ENCODE results near the gene RTN4R.
"Not testable (repeated sequence)": the region's sequence is repeated elsewhere in the genome, so short reads cannot be mapped to it uniquely, and the experiment has no call there.

RTN4R gene

DNA sequence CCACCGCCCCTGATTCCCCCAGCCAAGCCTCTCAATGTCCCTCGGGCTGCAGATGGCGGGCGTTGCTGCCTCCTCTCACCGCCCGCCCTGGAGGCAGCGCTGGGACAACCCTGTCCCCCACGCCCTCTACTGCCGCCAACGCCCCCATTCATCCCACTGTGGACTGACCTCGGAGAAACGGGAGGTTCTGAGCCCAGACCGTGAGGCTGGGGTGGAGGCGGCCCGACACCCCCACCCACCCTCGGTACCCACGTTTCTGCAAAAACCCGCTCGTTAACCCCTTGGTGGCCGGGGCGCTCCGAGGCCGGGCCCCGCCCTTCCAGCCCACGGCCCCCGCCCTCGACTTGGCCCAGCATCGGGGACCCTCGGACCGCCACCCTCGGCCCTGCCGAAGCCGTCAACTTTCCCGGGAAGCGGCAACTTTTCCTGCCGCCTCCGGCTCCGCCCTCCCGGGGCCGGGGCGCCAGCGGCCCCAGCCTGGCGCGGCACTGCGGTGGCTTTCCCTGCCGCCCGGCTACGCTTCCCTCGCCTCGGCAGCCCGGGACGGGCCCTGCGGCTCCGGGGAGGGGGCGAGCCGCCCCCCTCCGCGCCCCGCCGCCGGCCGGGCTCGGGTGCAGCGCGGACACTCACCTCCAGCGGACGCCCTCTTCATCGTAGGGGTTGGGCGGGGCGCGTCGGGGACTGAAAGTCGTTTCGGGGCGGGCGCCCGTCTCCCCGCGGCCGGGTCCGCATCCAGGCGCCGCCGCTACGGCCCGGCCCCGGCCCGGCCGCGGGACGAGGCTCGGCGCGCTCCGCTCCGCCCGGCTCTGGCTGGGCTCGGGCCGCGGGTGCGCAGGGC, 458 bp downstream of the RTN4R start:
- H3K4me3 ChIP-seq (ENCODE audit: low read depth in 1 of 2, low read length in 1 of 2), result peak overlapping the region; percentile 32 to 43
- H3K4me1 ChIP-seq (ENCODE audit: control insufficient read depth in 1 of 2, insufficient read depth in 1 of 2, low read depth in 1 of 2, low read length in 1 of 2), result peaks cover 13 to 14% of the 10 kb centered on the region in 2 experiments
- H3K27ac ChIP-seq, result no peak overlapping the region
- H3K27me3 ChIP-seq, result peaks cover 14% of the 10 kb centered on the region
- no peaks in the 10 kb centered on the region for H3K9me3 ChIP-seq
- H3K36me3 ChIP-seq, result no peaks in the 10 kb centered on the region
- TF ChIP-seq, protein P1, sequence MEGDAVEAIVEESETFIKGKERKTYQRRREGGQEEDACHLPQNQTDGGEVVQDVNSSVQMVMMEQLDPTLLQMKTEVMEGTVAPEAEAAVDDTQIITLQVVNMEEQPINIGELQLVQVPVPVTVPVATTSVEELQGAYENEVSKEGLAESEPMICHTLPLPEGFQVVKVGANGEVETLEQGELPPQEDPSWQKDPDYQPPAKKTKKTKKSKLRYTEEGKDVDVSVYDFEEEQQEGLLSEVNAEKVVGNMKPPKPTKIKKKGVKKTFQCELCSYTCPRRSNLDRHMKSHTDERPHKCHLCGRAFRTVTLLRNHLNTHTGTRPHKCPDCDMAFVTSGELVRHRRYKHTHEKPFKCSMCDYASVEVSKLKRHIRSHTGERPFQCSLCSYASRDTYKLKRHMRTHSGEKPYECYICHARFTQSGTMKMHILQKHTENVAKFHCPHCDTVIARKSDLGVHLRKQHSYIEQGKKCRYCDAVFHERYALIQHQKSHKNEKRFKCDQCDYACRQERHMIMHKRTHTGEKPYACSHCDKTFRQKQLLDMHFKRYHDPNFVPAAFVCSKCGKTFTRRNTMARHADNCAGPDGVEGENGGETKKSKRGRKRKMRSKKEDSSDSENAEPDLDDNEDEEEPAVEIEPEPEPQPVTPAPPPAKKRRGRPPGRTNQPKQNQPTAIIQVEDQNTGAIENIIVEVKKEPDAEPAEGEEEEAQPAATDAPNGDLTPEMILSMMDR (IDR thresholded peaks at IDR 0.05), result no peak

DNA sequence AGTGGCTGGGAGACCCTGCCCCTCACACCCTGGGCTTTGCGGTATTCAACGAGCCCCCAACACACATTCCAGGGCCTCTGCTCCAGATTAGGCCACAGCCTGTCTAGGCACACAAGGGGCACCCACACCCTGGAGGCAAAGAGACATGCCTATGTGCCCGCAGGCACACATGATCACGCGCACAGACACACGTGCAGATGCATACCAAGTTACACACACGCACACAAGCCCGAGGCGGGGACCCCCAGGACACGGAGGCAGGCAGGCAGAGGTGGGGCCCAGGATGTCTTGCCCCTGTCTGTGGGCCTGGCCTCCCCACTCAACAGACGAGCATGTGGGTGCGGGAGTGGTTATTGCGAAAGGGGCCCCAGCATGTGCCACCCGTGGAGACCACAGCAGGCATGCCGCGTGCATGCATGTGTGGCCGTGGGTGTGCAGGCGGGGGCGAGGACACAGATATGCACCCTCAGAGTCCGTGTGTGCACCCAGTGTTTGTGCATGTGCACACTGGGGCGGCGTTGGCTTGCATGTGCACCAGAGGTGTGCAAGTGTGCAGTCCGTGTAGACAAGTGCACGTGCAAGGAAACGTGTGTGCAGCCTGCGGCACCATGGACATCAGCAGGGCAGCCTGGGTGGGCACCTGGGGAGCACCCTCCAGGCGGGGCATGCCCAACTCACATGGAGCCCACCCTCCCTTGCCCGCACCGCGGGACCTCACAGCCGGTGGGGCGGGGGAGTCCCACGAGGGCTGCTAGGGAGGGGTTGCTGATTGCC, 1.3 kb downstream of the RTN4R start:
- H3K27ac ChIP-seq, H3K9me3 ChIP-seq, H3K36me3 ChIP-seq: not testable (repeated sequence)
- H3K4me3 ChIP-seq (ENCODE audit: low read depth in 1 of 2, low read length in 1 of 2), result peak overlapping the region in 1 of 2 experiments; percentile 32
- peaks cover 13 to 14% of the 10 kb centered on the region in 2 experiments for H3K4me1 ChIP-seq (ENCODE audit: control insufficient read depth in 1 of 2, insufficient read depth in 1 of 2, low read depth in 1 of 2, low read length in 1 of 2)
- peaks cover 14% of the 10 kb centered on the region for H3K27me3 ChIP-seq

- H3K9me3 ChIP-seq; H3K27ac ChIP-seq; H3K36me3 ChIP-seq; H3K4me3 ChIP-seq (ENCODE audit: low read depth in 1 of 2, low read length in 1 of 2): not testable (repeated sequence)
- peaks cover 14% of the 10 kb centered on the region for H3K27me3 ChIP-seq
- peaks cover 13 to 14% of the 10 kb centered on the region in 2 experiments for H3K4me1 ChIP-seq (ENCODE audit: control insufficient read depth in 1 of 2, insufficient read depth in 1 of 2, low read depth in 1 of 2, low read length in 1 of 2)
These were observed 2.1 kb downstream of the RTN4R start for GRCh38 chr22:20265772-20266666.

DNA sequence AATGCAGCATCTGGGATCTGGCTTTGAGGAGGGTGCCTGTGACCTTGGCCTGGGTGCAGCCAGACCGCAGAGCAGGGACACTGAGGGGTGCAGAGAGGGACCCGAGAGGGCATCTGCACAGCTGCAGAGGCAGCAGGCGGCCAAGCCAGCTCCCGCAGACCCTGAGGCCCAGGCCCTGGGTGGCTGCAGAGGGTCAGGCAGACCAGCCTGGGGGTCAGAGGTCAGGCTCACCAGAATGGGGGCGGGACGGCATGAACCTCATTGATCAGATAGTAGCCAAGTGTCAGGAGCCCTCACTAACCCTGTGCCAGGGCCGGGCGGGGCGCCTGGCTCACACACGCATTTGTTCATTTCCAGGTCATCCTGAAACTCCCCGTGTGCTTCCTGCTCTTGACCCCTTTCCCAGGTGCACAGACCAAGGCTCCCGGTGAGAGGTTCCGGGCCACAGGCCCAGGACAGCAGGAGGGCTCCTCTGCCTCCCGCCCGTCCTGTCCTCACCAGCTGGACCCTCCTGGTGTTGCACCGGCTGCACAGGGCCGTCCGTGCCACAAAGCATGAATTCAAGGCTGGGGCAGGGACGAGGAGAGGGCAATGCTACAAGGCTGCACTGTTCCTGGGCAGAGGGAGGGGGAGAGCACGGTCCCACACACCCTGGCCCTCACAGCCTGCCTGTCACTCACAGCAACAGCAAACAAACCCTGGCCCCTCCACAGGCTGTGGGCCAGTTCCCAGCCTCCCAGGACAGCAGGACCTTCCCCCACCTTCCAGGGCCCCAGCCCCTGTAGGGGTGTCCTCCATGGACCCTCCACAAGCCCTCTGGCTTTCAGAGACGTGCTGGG, 3.3 kb downstream of the RTN4R start:
- no peak overlapping the region for H3K27ac ChIP-seq
- H3K4me3 ChIP-seq (ENCODE audit: low read depth in 1 of 2, low read length in 1 of 2), result no peak overlapping the region
- TF ChIP-seq, protein P1 (IDR thresholded peaks at IDR 0.05), result no peak
- H3K27me3 ChIP-seq, result peaks cover 14% of the 10 kb centered on the region
- H3K4me1 ChIP-seq (ENCODE audit: control insufficient read depth in 1 of 2, insufficient read depth in 1 of 2, low read depth in 1 of 2, low read length in 1 of 2), result peaks cover 13 to 14% of the 10 kb centered on the region in 2 experiments
- H3K9me3 ChIP-seq, result no peaks in the 10 kb centered on the region
- no peaks in the 10 kb centered on the region for H3K36me3 ChIP-seq

- H3K27me3 ChIP-seq, result peaks cover 14% of the 10 kb centered on the region
- peaks cover 13 to 14% of the 10 kb centered on the region in 2 experiments for H3K4me1 ChIP-seq (ENCODE audit: control insufficient read depth in 1 of 2, insufficient read depth in 1 of 2, low read depth in 1 of 2, low read length in 1 of 2)
- H3K4me3 ChIP-seq (ENCODE audit: low read depth in 1 of 2, low read length in 1 of 2); H3K27ac ChIP-seq; H3K9me3 ChIP-seq; H3K36me3 ChIP-seq: not testable (repeated sequence)
These were observed 4.5 kb downstream of the RTN4R start for GRCh38 chr22:20263404-20264281.

DNA sequence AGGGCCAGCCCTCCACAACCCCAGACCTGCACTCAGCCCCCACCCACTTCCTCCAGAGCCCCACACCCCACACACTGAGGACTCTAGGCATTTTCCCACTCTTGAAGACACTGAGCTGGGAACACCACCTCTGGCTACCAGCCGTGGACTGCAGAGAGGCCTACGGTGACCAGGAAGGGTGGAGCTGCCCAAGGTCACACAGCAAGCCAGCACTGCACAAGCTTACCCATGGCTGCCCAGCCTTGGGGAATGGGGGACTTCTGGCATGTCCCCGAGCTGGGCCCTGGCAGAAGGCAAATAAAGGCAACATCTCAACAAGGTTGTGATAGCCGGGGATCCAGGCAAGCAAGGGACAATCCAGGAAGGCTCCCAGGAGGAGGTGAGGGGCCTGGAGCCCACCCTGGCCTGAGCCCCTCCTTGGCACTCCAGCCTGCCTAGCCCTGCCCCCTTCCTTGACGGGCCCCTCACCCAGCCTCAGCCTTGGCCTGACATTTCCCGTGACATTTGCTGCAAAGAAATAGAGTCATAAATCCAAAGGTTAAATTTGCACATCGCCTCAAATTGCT, 5.5 kb downstream of the RTN4R start:
- Histone ChIP-seq H3K4me1 (ENCODE audit: control insufficient read depth in 1 of 2, insufficient read depth in 1 of 2, low read depth in 1 of 2, low read length in 1 of 2) (peaks cover 7 to 9% of the 10 kb centered on the region in 2 experiments), H3K27me3 (peaks cover 12% of the 10 kb centered on the region), H3K27ac (no peak overlapping the region), H3K4me3 (ENCODE audit: low read depth in 1 of 2, low read length in 1 of 2) (no peak overlapping the region), H3K36me3 (no peaks in the 10 kb centered on the region), H3K9me3 (no peaks in the 10 kb centered on the region)
- TF ChIP-seq, protein P1 (IDR thresholded peaks at IDR 0.05), result no peak

Data from neutrophil (primary cell).